Measurements from ENCODE around the gene SLX4.

Gene SLX4

DNA sequence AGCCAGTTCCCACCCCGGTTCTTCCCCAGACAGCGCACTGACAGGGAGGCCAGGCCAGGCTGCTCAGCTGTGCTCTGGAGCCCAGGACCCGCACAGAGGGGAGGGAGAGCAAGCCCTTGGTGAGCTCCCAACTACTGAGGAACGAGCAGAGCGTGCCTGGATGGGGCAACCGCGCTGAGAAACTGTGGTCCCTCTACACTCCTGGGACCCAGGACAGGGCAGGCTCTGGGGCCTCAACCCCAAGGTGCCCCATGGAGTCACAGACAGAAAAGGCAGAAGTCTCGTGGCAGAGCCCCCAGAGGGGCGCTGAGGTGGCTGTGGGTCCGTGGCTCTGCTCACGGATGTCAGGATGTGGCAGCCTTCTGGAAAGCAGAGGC, 16.3 kb downstream of the SLX4 start:
- Histone ChIP-seq H3K4me3 (ENCODE audit: low read depth in 1 of 2, low read length in 1 of 2) (no peak overlapping the region), H3K4me1 (ENCODE audit: control insufficient read depth in 1 of 2, insufficient read depth in 1 of 2, low read depth in 1 of 2, low read length in 1 of 2) (peaks cover 21 to 22% of the 10 kb centered on the region in 2 experiments), H3K36me3 (peaks cover 61% of the 10 kb centered on the region), H3K27me3 (peaks cover 8% of the 10 kb centered on the region), H3K27ac (no peak overlapping the region), H3K9me3 (no peaks in the 10 kb centered on the region)
- TF ChIP-seq, protein P1, sequence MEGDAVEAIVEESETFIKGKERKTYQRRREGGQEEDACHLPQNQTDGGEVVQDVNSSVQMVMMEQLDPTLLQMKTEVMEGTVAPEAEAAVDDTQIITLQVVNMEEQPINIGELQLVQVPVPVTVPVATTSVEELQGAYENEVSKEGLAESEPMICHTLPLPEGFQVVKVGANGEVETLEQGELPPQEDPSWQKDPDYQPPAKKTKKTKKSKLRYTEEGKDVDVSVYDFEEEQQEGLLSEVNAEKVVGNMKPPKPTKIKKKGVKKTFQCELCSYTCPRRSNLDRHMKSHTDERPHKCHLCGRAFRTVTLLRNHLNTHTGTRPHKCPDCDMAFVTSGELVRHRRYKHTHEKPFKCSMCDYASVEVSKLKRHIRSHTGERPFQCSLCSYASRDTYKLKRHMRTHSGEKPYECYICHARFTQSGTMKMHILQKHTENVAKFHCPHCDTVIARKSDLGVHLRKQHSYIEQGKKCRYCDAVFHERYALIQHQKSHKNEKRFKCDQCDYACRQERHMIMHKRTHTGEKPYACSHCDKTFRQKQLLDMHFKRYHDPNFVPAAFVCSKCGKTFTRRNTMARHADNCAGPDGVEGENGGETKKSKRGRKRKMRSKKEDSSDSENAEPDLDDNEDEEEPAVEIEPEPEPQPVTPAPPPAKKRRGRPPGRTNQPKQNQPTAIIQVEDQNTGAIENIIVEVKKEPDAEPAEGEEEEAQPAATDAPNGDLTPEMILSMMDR (IDR thresholded peaks at IDR 0.05), result no peak

DNA sequence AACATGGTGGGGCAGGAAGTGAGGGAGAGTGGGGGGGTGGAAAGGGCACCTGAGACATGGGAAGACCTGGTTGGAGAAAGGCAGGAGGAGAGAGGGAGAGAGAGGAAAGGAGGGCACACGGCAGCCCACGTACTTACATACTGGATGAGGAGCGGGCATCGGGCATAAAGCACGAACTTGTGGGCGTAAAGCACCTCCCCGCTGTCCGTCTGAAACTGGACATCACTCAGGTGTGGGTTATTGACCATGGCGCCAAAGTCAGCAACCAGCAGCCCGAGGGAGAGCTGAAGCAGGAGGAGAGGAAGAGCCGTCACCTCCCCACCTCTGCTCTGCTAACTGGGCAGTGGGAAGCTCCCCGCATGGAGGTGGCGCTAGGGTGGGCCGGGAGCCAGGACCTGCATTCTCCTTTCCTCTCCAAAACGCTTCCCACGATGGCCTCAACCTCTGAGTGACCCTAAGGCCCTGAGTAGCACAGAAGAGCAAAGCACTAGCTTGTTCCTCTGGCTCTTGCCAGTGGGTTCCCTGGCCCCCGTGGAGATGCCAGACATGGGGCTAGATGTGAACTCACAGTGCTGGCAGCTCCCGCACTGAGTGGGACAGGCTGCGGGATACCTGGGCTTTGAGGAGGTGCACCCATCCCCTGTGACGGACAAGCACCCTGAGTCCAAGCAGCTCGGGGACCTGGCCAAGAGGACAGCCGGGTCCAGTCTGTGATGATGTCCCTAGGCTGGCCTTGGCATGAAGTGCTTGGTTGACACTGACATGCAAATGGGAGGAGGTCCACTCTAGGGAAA, 16.9 kb downstream of the SLX4 start:
- H3K4me1 ChIP-seq (ENCODE audit: control insufficient read depth in 1 of 2, insufficient read depth in 1 of 2, low read depth in 1 of 2, low read length in 1 of 2), result peaks cover 27 to 28% of the 10 kb centered on the region in 2 experiments
- H3K36me3 ChIP-seq, result peaks cover 55% of the 10 kb centered on the region
- no peaks in the 10 kb centered on the region for H3K9me3 ChIP-seq
- no peak overlapping the region for H3K4me3 ChIP-seq (ENCODE audit: low read depth in 1 of 2, low read length in 1 of 2)
- no peak overlapping the region for H3K27ac ChIP-seq
- peaks cover 11% of the 10 kb centered on the region for H3K27me3 ChIP-seq
- TF ChIP-seq, protein P1 (IDR thresholded peaks at IDR 0.05), result no peak

DNA sequence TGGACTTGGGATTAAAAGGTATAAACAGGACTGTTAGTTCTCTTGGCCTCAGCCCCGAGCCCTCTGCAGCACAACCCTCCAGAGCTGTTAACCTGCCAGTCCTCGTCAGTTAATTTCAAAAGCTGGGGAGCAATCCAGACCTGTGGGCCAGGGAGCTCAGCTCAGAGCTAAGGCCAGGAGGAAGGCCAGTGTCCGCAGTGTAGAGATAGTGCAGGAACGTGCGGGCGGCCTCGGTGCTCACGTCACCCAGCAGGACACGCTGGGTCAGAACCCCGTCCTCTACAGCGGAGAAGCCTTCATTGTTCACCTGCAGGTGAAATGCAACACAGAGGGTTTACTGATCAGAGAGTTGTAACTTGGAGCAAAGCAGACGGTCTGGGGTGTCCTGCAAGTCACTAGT, 18.8 kb downstream of the SLX4 start:
- H3K4me1 ChIP-seq (ENCODE audit: control insufficient read depth in 1 of 2, insufficient read depth in 1 of 2, low read depth in 1 of 2, low read length in 1 of 2), result peaks cover 36 to 38% of the 10 kb centered on the region in 2 experiments
- no peaks in the 10 kb centered on the region for H3K9me3 ChIP-seq
- TF ChIP-seq, protein P1 (IDR thresholded peaks at IDR 0.05), result no peak
- H3K4me3 ChIP-seq (ENCODE audit: low read depth in 1 of 2, low read length in 1 of 2), result no peak overlapping the region
- H3K27ac ChIP-seq, result no peak overlapping the region
- H3K36me3 ChIP-seq, result peaks cover 43% of the 10 kb centered on the region
- H3K27me3 ChIP-seq, result peaks cover 31% of the 10 kb centered on the region

DNA sequence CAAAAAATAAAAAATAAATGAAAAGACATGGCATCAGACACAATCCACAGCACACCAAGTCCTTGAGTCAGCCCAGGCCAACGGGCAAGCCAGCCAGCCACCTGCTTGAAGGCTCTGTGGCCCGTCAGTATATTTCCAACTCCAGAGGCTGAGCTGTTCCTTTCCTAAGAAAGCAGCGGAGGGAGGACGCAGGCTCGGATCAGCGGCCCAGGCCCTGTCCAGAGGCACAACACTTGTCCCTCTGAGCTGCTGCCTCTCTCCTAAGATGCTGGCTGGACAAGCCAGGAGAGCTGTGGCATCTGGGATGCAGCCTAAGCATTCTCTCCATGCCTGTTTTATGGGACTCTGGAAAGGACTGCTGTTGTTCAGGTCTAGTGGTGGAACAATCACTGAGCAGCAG, 19.4 kb downstream of the SLX4 start:
- H3K9me3 ChIP-seq, result no peaks in the 10 kb centered on the region
- peaks cover 31% of the 10 kb centered on the region for H3K27me3 ChIP-seq
- TF ChIP-seq, protein P1 (IDR thresholded peaks at IDR 0.05), result no peak
- H3K27ac ChIP-seq, result no peak overlapping the region
- H3K4me3 ChIP-seq (ENCODE audit: low read depth in 1 of 2, low read length in 1 of 2), result no peak overlapping the region
- peaks cover 36 to 38% of the 10 kb centered on the region in 2 experiments for H3K4me1 ChIP-seq (ENCODE audit: control insufficient read depth in 1 of 2, insufficient read depth in 1 of 2, low read depth in 1 of 2, low read length in 1 of 2)
- peaks cover 37% of the 10 kb centered on the region for H3K36me3 ChIP-seq

DNA sequence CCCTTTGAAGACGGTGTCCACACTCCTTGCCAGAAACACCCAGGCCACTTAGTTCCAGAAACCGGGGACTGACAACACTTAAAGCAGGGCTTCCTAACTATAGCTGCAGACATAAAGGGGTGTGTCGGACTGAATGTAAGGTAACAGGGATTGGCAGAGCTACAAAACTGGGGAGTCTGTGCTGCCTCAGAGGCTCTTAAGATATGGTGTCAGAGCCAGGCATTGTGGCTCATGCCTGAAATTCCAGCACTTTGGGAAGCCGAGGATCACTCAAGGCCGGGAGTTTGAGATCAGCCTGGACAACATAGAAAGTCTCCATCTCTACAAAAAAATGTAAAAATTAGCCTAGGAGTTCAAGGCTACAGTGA, 20.0 kb downstream of the SLX4 start:
- Histone ChIP-seq H3K36me3 (peaks cover 35% of the 10 kb centered on the region), H3K4me1 (ENCODE audit: control insufficient read depth in 1 of 2, insufficient read depth in 1 of 2, low read depth in 1 of 2, low read length in 1 of 2) (peaks cover 36 to 38% of the 10 kb centered on the region in 2 experiments), H3K27ac (peak overlapping the region; percentile 43), H3K4me3 (ENCODE audit: low read depth in 1 of 2, low read length in 1 of 2) (peak overlapping the region in 1 of 2 experiments; percentile 25), H3K9me3 (no peaks in the 10 kb centered on the region), H3K27me3 (peaks cover 31% of the 10 kb centered on the region)
- TF ChIP-seq, protein P1 (IDR thresholded peaks at IDR 0.05), result no peak

Measured in neutrophil (primary cell).